ENCODE measurements around the gene LMNTD1. TPM values are rescaled to one million over a fixed set of nuclear protein-coding genes. Genes with fewer than 3 reads are reported as not detected.
A peak's percentile ranks its signal among the peaks of the same experiment; 100 is the strongest.

The LMNTD1 gene
- polyA plus RNA-seq, 1 of the 3 experiments (the other 2 are of a cell fraction): 0.20 TPM

DNA sequence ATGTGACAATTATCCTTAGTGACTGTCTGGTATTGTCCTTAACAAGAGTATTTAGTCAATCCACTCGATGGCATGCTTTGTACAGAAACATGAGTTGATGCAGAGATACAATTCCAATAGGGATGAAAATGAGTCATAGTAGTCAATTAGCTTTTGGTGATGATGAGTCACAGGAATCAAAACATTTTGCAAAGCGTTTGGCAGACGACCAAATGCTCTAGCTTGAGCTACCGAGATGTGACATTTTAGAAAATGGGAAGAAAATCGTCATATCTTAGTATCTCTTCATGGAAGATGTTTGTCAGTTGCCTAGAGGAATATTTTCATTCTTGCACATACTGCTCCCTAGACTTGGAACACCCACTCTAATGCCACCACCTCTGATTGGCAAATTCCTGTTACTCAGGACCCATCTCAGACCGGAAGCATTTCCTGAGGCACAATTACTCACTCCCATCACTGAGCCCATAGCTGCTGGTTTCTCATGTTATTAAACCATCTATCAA is 95.0 kb downstream of the LMNTD1 start:
- DNase-seq: peak; percentile 56
- WGBS (ENCODE audit: low lambda C conversion rate): 2% methylated on average over 6 of the region's 6 CpGs
- peak overlapping the region; percentile 57; the same call in 1 of the 2 replicates for H3K9ac ChIP-seq
- no peak for TF ChIP-seq MEF2A (IDR thresholded peaks at IDR 0.05; ENCODE audit: borderline replicate concordance, low read depth)
- TF ChIP-seq SMC3 (IDR thresholded peaks at IDR 0.05; ENCODE audit: low read depth, low read length): no peak
- TF ChIP-seq FOXM1 (IDR thresholded peaks at IDR 0.05; ENCODE audit: low read depth): peak; percentile 91
- TF ChIP-seq POLR2AphosphoS5 (IDR thresholded peaks at IDR 0.05; ENCODE audit: low read depth, low read length): peak; percentile 58; the same call in 1 of the 2 replicates
- peak; percentile 99 for TF ChIP-seq FOSL2 (IDR thresholded peaks at IDR 0.05; ENCODE audit: borderline replicate concordance, low read depth)
- no peak for TF ChIP-seq RFX5 (IDR thresholded peaks at IDR 0.05; ENCODE audit: low read length)
- TF ChIP-seq, protein P1, sequence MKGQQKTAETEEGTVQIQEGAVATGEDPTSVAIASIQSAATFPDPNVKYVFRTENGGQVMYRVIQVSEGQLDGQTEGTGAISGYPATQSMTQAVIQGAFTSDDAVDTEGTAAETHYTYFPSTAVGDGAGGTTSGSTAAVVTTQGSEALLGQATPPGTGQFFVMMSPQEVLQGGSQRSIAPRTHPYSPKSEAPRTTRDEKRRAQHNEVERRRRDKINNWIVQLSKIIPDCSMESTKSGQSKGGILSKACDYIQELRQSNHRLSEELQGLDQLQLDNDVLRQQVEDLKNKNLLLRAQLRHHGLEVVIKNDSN (IDR thresholded peaks at IDR 0.05; ENCODE audit: borderline replicate concordance, low read depth): 0 out of 2 replicates have a peak, but pooled peaks have one; percentile 3
- TF ChIP-seq NFIC (IDR thresholded peaks at IDR 0.05; ENCODE audit: borderline replicate concordance): peak; percentile 98
- no peak for TF ChIP-seq NRF1 (IDR thresholded peaks at IDR 0.05; ENCODE audit: low read depth, low read length)
- TF ChIP-seq GATA2 (CRISPR knock-in tag; IDR thresholded peaks at IDR 0.05): no peak
- TF ChIP-seq TCF12 (IDR thresholded peaks at IDR 0.05): peak; percentile 92
- TF ChIP-seq, protein P2, sequence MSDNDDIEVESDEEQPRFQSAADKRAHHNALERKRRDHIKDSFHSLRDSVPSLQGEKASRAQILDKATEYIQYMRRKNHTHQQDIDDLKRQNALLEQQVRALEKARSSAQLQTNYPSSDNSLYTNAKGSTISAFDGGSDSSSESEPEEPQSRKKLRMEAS (IDR thresholded peaks at IDR 0.05; ENCODE audit: low read depth): peak; percentile 43; the same call in 1 of the 2 replicates
- peak; percentile 49 for TF ChIP-seq GABPA (IDR thresholded peaks at IDR 0.05; ENCODE audit: low read depth)
- TF ChIP-seq RXRA (IDR thresholded peaks at IDR 0.05; ENCODE audit: borderline replicate concordance, low read depth): no peak
- TF ChIP-seq, protein P3, sequence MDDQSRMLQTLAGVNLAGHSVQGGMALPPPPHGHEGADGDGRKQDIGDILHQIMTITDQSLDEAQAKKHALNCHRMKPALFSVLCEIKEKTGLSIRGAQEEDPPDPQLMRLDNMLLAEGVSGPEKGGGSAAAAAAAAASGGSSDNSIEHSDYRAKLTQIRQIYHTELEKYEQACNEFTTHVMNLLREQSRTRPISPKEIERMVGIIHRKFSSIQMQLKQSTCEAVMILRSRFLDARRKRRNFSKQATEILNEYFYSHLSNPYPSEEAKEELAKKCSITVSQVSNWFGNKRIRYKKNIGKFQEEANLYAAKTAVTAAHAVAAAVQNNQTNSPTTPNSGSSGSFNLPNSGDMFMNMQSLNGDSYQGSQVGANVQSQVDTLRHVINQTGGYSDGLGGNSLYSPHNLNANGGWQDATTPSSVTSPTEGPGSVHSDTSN (IDR thresholded peaks at IDR 0.05): peak; percentile 88
- no peak for TF ChIP-seq CHD2 (IDR thresholded peaks at IDR 0.05; ENCODE audit: low read length, partially characterized antibody)
- no peak; the same call in 1 of the 2 replicates for TF ChIP-seq ELF1 (IDR thresholded peaks at IDR 0.05)
- peak; percentile 97 for TF ChIP-seq JUND (IDR thresholded peaks at IDR 0.05)
- TF ChIP-seq RCOR1 (IDR thresholded peaks at IDR 0.05; ENCODE audit: low read length): no peak
- TF ChIP-seq, protein P4, sequence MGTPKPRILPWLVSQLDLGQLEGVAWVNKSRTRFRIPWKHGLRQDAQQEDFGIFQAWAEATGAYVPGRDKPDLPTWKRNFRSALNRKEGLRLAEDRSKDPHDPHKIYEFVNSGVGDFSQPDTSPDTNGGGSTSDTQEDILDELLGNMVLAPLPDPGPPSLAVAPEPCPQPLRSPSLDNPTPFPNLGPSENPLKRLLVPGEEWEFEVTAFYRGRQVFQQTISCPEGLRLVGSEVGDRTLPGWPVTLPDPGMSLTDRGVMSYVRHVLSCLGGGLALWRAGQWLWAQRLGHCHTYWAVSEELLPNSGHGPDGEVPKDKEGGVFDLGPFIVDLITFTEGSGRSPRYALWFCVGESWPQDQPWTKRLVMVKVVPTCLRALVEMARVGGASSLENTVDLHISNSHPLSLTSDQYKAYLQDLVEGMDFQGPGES (IDR thresholded peaks at IDR 0.05; ENCODE audit: low read depth, low read length): no peak
- TF ChIP-seq FOXJ3 (CRISPR knock-in tag; IDR thresholded peaks at IDR 0.05): no peak
- TF ChIP-seq YY1 (IDR thresholded peaks at IDR 0.05; ENCODE audit: low read depth): no peak
- TF ChIP-seq SIN3A (IDR thresholded peaks at IDR 0.05; ENCODE audit: borderline replicate concordance, low read depth, low read length): 0 out of 2 replicates have a peak, but pooled peaks have one; percentile 40
- TF ChIP-seq RAD21 (IDR thresholded peaks at IDR 0.05; ENCODE audit: low read length): peak; percentile 35
- TF ChIP-seq MXI1 (IDR thresholded peaks at IDR 0.05; ENCODE audit: low read depth, low read length): no peak
- TF ChIP-seq TEAD4 (IDR thresholded peaks at IDR 0.05; ENCODE audit: borderline replicate concordance, insufficient read depth): peak; percentile 95
- no peak for TF ChIP-seq EZH2phosphoT487 (IDR thresholded peaks at IDR 0.05; ENCODE audit: borderline replicate concordance, low read depth)
- TF ChIP-seq, protein P5, sequence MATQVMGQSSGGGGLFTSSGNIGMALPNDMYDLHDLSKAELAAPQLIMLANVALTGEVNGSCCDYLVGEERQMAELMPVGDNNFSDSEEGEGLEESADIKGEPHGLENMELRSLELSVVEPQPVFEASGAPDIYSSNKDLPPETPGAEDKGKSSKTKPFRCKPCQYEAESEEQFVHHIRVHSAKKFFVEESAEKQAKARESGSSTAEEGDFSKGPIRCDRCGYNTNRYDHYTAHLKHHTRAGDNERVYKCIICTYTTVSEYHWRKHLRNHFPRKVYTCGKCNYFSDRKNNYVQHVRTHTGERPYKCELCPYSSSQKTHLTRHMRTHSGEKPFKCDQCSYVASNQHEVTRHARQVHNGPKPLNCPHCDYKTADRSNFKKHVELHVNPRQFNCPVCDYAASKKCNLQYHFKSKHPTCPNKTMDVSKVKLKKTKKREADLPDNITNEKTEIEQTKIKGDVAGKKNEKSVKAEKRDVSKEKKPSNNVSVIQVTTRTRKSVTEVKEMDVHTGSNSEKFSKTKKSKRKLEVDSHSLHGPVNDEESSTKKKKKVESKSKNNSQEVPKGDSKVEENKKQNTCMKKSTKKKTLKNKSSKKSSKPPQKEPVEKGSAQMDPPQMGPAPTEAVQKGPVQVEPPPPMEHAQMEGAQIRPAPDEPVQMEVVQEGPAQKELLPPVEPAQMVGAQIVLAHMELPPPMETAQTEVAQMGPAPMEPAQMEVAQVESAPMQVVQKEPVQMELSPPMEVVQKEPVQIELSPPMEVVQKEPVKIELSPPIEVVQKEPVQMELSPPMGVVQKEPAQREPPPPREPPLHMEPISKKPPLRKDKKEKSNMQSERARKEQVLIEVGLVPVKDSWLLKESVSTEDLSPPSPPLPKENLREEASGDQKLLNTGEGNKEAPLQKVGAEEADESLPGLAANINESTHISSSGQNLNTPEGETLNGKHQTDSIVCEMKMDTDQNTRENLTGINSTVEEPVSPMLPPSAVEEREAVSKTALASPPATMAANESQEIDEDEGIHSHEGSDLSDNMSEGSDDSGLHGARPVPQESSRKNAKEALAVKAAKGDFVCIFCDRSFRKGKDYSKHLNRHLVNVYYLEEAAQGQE (IDR thresholded peaks at IDR 0.05; ENCODE audit: low read depth, low read length): no peak

More for the DNA sequence above, 95.0 kb downstream of the LMNTD1 start:
- H2AFZ ChIP-seq (ENCODE audit: low read depth): peak overlapping the region; percentile 19
- H3K4me3 ChIP-seq (ENCODE audit: low read depth in 2 of 2, low read length in 1 of 2): peak overlapping the region; percentile 1 to 9; a peak in 1 of 4 replicates
- peak overlapping the region; percentile 85 to 99 for H3K27ac ChIP-seq (ENCODE audit: low read depth in 2 of 2, low read length in 1 of 2)
- H3F3A ChIP-seq (replicated peaks; ENCODE audit: insufficient read depth): peaks cover 38% of the 10 kb centered on the region
- H3K4me1 ChIP-seq (ENCODE audit: control insufficient read depth in 1 of 2, insufficient read depth in 2 of 2, low read depth in 1 of 2, low read length in 1 of 2): peaks cover 4 to 12% of the 10 kb centered on the region in 2 experiments
- no peaks in the 10 kb centered on the region for H3K79me2 ChIP-seq (ENCODE audit: insufficient read depth)
- H3K9me3 ChIP-seq: no peaks in the 10 kb centered on the region
- ChIA-PET CTCF (interaction anchor here (1.2 to 2.4 kb wide), 2 partner anchors 22 to 529 kb away, joined by 3 to 10 read pairs; no protein-coding TSS in a partner anchor), POLR2A (no interaction called here)
- no peaks in the 10 kb centered on the region for H4K20me1 ChIP-seq (ENCODE audit: insufficient read depth)
- H3K36me3 ChIP-seq (replicated peaks in 1 of 2; ENCODE audit: control insufficient read depth in 1 of 2, insufficient read depth in 2 of 2, low read length in 1 of 2): no peaks in the 10 kb centered on the region
- H3K27me3 ChIP-seq (ENCODE audit: insufficient read depth): no peaks in the 10 kb centered on the region
- H3K9me2 ChIP-seq: no peaks in the 10 kb centered on the region
- H3K4me2 ChIP-seq: peak overlapping the region; percentile 57
